ENCODE data around the gene CD40.

CD40 gene

GRCh38 chr20:46157076-46157592, 39.0 kb downstream of the CD40 start:
- Histone ChIP-seq H3K79me2 (ENCODE audit: insufficient read depth, low read length) (no peaks in the 10 kb centered on the region), H3K9me3 (ENCODE audit: insufficient read depth, low read depth, low read length) (no peaks in the 10 kb centered on the region), H3F3A (ENCODE audit: low read depth) (no peaks in the 10 kb centered on the region), H3K4me3 (ENCODE audit: low read length, poor library complexity, severe bottlenecking) (no peak overlapping the region), H3K4me1 (ENCODE audit: insufficient read depth, low read length, poor library complexity, severe bottlenecking) (no peaks in the 10 kb centered on the region), H3K9me2 (replicated peaks; ENCODE audit: low read depth, low read length) (no peaks in the 10 kb centered on the region), H3K9ac (ENCODE audit: low read depth, low read length, poor library complexity, severe bottlenecking) (no peak overlapping the region), H3K27me3 (ENCODE audit: insufficient read depth, low read length, poor library complexity, severe bottlenecking) (no peaks in the 10 kb centered on the region), H2AFZ (ENCODE audit: low read length) (no peak overlapping the region), H4K20me1 (ENCODE audit: insufficient read depth, low read length, poor library complexity, severe bottlenecking) (no peaks in the 10 kb centered on the region), H3K4me2 (ENCODE audit: low read depth, low read length, poor library complexity, severe bottlenecking) (no peak overlapping the region), H3K36me3 (ENCODE audit: insufficient read depth, low read length) (no peaks in the 10 kb centered on the region)
- TF ChIP-seq EZH2phosphoT487 (IDR thresholded peaks at IDR 0.05; ENCODE audit: borderline replicate concordance) (no peak), CTCF (conservative IDR thresholded peaks at IDR 0.05; ENCODE audit: low read length) (no peak)

- Histone ChIP-seq H3K4me2 (ENCODE audit: low read depth, low read length, poor library complexity, severe bottlenecking) (no peak overlapping the region), H4K20me1 (ENCODE audit: insufficient read depth, low read length, poor library complexity, severe bottlenecking) (no peaks in the 10 kb centered on the region), H3K4me1 (ENCODE audit: insufficient read depth, low read length, poor library complexity, severe bottlenecking) (no peaks in the 10 kb centered on the region), H3K79me2 (ENCODE audit: insufficient read depth, low read length) (no peaks in the 10 kb centered on the region), H3K9me2 (replicated peaks; ENCODE audit: low read depth, low read length) (no peaks in the 10 kb centered on the region), H2AFZ (ENCODE audit: low read length) (no peak overlapping the region), H3K4me3 (ENCODE audit: low read length, poor library complexity, severe bottlenecking) (no peak overlapping the region), H3K27me3 (ENCODE audit: insufficient read depth, low read length, poor library complexity, severe bottlenecking) (no peaks in the 10 kb centered on the region), H3K9ac (ENCODE audit: low read depth, low read length, poor library complexity, severe bottlenecking) (no peak overlapping the region), H3K36me3 (ENCODE audit: insufficient read depth, low read length) (no peaks in the 10 kb centered on the region), H3F3A (ENCODE audit: low read depth) (no peaks in the 10 kb centered on the region), H3K9me3 (ENCODE audit: insufficient read depth, low read depth, low read length) (no peaks in the 10 kb centered on the region)
- TF ChIP-seq CTCF (conservative IDR thresholded peaks at IDR 0.05; ENCODE audit: low read length), result no peak
- TF ChIP-seq EZH2phosphoT487 (IDR thresholded peaks at IDR 0.05; ENCODE audit: borderline replicate concordance), result no peak
These were observed 39.5 kb downstream of the CD40 start for GRCh38 chr20:46157625-46158024.

DNA sequence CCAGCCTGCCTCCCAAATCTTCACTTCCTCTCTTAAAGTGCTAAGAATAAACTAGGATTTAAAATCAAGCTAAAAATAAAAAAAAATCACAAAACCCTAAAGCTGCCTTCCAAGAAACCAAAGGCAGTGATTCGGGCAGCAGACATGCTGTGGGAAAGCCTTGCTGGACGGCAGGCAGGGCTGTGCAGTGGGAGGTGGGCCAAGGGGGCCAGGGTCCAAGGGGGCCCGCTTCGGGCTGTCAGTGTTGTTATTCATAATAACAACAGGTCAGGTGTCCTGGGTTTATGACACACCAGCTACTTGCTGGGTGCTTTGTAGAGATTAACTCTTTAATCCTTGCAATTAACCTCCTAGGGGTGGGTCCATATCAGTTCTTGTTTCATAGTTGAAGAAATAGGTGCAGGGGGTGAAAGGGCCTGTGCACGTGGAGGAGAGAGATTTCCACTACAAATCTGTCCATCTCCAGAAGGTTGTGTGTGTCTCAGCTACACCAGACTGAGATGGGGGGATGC, 40.4 kb downstream of the CD40 start:
- Histone ChIP-seq H3K36me3 (ENCODE audit: insufficient read depth, low read length) (no peaks in the 10 kb centered on the region), H3K4me3 (ENCODE audit: low read length, poor library complexity, severe bottlenecking) (no peak overlapping the region), H3K9me2 (replicated peaks; ENCODE audit: low read depth, low read length) (no peaks in the 10 kb centered on the region), H3K4me1 (ENCODE audit: insufficient read depth, low read length, poor library complexity, severe bottlenecking) (no peaks in the 10 kb centered on the region), H4K20me1 (ENCODE audit: insufficient read depth, low read length, poor library complexity, severe bottlenecking) (no peaks in the 10 kb centered on the region), H2AFZ (ENCODE audit: low read length) (no peak overlapping the region), H3K9ac (ENCODE audit: low read depth, low read length, poor library complexity, severe bottlenecking) (no peak overlapping the region), H3K4me2 (ENCODE audit: low read depth, low read length, poor library complexity, severe bottlenecking) (no peak overlapping the region), H3K27me3 (ENCODE audit: insufficient read depth, low read length, poor library complexity, severe bottlenecking) (no peaks in the 10 kb centered on the region), H3K9me3 (ENCODE audit: insufficient read depth, low read depth, low read length) (no peaks in the 10 kb centered on the region), H3F3A (ENCODE audit: low read depth) (no peaks in the 10 kb centered on the region), H3K79me2 (ENCODE audit: insufficient read depth, low read length) (no peaks in the 10 kb centered on the region)
- TF ChIP-seq CTCF (conservative IDR thresholded peaks at IDR 0.05; ENCODE audit: low read length) (no peak), EZH2phosphoT487 (IDR thresholded peaks at IDR 0.05; ENCODE audit: borderline replicate concordance) (no peak)
